ENCODE measurements around the gene CMIP.

GRCh38 chr16:81665588-81665987 is 221.0 kb downstream of the CMIP start:
- TF ChIP-seq CTCF (IDR thresholded peaks at IDR 0.05) (no peak), POLR2A (IDR thresholded peaks at IDR 0.05) (no peak)
